A172 (cell line): ENCODE results near the gene DLX6. TPM values are rescaled to one million over a fixed set of nuclear protein-coding genes. Genes with fewer than 3 reads are reported as not detected.

Experiments
- DNase-seq: peaks from one replicate; pipeline ENCODE4 v3.0.0-alpha.2; 2015; ENCODE audit warnings: low spot score
- total RNA-seq: library from RNA; depleted of rRNA; stranded (reverse); fragments of >200 nt; shearing (Covaris generic); gene quantifications from 2 replicates; pipeline ENCODE4 v1.2.3, GENCODE V29; 2014; rRNA removed

The DLX6 gene
- not detected in 2 replicates for total RNA-seq

- DNase-seq, result no peak
Measured at GRCh38 chr7:97005183-97006054, at the start of gene DLX6. Gene DLX6, plus strand, starts transcription at chr7:97005553. Its CDS starts 425 bp downstream, at chr7:97005978.

- no peak for DNase-seq
Measured at GRCh38 chr7:96959135-96959534, 46.2 kb upstream of the DLX6 start.

GRCh38 chr7:96962221-96962885 lies 43.0 kb upstream of the DLX6 start:
- peak; percentile 86 for DNase-seq

GRCh38 chr7:96968981-96969380 lies 36.4 kb upstream of the DLX6 start:
- no peak for DNase-seq

GRCh38 chr7:96970739-96971138 lies 34.6 kb upstream of the DLX6 start:
- no peak for DNase-seq

GRCh38 chr7:96973986-96974385 lies 31.4 kb upstream of the DLX6 start:
- DNase-seq, result peak; percentile 5

GRCh38 chr7:96976106-96976505 lies 29.2 kb upstream of the DLX6 start:
- DNase-seq, result no peak

GRCh38 chr7:96977445-96977844 lies 27.9 kb upstream of the DLX6 start:
- no peak for DNase-seq

GRCh38 chr7:96979551-96980276 lies 25.6 kb upstream of the DLX6 start:
- DNase-seq, result no peak

- no peak for DNase-seq
Measured at GRCh38 chr7:96982586-96982985, 22.8 kb upstream of the DLX6 start.

- DNase-seq, result no peak
Measured at GRCh38 chr7:96985992-96986391, 19.4 kb upstream of the DLX6 start.

GRCh38 chr7:96986901-96987300 lies 18.5 kb upstream of the DLX6 start:
- no peak for DNase-seq

- no peak for DNase-seq
Measured at GRCh38 chr7:96987719-96988118, 17.6 kb upstream of the DLX6 start.

GRCh38 chr7:96989241-96989858 lies 16.0 kb upstream of the DLX6 start:
- DNase-seq, result no peak

GRCh38 chr7:96989859-96990317 lies 15.5 kb upstream of the DLX6 start:
- DNase-seq, result no peak

GRCh38 chr7:96991546-96992191 lies 13.7 kb upstream of the DLX6 start:
- DNase-seq, result no peak

- DNase-seq, result no peak
Measured at GRCh38 chr7:96992192-96993005, 13.0 kb upstream of the DLX6 start.

- no peak for DNase-seq
Measured at GRCh38 chr7:96993094-96993865, 12.1 kb upstream of the DLX6 start.

- DNase-seq, result no peak
Measured at GRCh38 chr7:96993980-96994379, 11.4 kb upstream of the DLX6 start.
